HG02840 (cell line): ENCODE results near the gene C11orf68.

Source experiments
- ATAC-seq: cut with Tn5 transposase; IDR thresholded peaks from one replicate; pipeline ENCODE4 v1.9.1; 2021; ENCODE audit warnings: mild to moderate bottlenecking, moderate library complexity, moderate number of reproducible peaks; ENCODE audit not compliant: unreplicated experiment, low FRiP score

C11orf68 gene

DNA sequence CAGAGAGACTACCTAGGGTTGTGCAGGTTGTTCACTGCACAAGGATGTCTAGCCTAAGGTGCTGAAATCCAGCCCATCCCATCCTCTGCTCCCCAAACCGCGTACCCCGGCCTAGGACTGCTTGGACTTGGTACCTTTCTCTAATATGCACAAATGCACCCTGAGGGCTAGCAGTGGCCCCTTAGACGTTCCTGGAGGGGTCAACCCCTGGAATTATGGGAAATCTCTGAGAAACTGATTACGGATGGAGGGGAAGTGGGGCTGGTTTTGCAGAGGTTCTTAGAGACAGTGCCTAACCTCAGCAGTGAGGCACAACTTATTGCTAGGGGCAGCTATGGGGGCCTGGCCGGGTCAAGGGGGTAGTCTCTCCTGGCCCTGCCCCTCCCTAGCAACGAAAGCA, 2.5 kb downstream of the C11orf68 start:
- ATAC-seq, result no peak

DNA sequence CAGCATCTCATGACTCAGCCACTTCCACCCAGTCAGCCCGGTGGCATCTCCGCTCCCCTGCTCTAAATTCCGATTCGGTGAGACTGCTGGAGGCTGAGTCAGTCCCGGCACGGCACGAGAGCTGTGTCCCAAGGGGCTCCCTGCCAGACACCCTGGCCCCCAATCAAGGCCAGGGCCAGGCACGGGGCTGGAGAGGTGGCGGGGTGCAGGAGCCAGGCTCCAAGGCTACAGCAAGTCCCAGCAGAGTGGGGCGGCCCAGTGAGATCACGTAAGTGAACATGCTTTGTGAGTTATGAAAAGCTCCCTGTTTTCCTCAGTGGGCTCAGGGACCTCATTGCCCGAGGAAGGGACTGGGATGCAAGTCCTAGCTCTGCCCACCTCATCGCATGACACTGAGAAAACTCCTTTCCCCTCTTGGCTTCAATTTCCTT, 3.0 kb downstream of the C11orf68 start:
- no peak for ATAC-seq

GRCh38 chr11:65915101-65915820, 3.6 kb downstream of the C11orf68 start:
- ATAC-seq, result no peak

GRCh38 chr11:65912845-65913244, 6.0 kb downstream of the C11orf68 start:
- ATAC-seq, result no peak

DNA sequence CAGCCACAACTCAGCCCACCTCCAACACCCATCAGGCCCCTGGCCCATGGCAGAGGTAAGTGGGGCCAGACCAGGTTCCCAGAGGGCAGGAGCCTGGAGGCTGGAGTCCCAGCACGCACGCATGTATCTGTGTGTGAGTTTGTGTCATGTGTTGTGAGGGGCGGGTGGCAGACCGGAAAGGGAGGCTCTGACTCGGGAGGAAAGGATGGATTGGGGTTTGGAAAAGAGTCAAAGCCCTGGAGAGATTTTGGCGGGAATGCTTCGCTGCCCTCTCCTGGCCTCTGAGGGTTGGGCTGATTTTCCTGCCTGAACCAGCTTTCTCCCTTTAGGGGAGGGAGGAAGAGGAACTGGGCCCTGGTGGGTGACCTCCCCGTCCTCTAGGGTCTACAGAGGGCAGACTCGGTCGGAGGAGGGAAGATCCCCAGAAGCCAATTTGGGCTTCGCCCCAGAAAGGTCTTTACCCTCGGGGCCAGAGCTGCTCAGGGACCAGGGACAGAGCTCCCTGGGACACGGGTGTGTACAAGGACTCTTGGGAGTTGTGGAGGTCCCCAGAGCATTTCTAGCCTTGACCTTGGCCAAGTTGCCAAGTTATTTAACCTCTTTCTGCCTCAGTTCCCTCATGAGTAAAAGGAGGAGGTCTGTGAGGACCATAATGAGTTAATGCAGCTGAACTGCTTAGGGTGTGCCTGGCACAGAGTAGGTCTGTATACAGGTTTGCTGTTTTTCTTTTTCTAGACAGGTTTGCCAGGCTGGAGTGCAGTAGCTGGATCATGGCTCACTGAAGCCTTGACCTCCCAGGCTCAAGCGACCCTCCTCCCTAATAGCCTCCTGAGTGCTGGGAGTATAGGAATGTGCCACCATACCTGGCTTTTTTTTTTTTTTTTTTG, 6.9 kb downstream of the C11orf68 start:
- no peak for ATAC-seq

DNA sequence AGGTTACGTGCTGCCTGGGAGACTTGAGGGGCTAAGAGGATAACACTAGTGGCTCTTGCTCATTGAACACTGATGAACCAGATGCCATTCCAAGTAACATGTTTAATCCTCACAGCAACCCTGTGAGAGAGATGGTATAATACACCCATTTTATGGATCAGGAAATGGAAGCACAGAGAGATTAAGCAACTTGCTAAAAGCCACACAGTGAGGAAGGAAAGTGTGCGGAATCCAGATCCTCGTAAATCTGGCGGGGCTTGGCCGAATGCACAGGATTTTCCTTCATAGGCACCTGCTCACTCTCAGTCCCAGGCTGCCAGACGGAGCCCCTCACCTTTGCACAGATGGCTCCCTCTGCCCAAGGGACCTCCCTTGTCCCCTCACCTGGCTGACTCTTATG, 11.0 kb downstream of the C11orf68 start:
- no peak for ATAC-seq

DNA sequence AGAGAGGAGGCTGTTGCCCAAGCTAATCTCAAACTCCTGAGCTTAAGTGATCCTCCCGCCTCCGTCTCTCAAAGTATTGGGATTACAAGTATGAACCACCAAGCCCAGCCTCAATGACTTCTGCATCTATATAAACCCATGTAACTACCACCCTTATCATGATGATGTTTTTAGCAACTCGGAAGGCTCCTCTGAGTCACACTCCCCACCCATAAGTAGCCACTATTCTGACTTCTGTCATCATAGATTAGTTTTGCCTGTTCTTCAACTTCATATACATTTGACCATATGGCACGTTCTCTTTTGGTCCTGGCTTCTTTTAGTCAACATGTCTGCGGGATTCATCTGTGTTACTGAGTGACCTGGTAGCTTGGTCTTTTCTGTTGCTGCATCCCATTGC, 12.3 kb downstream of the C11orf68 start:
- ATAC-seq, result no peak

GRCh38 chr11:65903715-65904114, 15.1 kb downstream of the C11orf68 start:
- no peak for ATAC-seq

- ATAC-seq, result no peak
Measured at GRCh38 chr11:65903068-65903481, 15.8 kb downstream of the C11orf68 start.

DNA sequence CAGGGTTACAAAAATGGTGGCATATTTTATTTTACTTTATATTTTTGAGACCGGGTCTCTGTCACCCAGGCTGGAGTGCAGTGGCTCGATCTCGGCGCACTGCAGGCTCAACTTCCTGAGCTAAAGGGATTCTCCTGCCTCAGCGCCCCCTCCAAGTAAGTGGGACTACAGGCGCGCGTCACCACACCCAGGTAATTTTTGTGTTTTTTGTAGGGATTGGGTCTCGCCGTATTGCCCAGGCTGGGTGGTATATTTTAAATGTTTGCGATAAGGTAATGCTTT, 18.0 kb downstream of the C11orf68 start:
- no peak for ATAC-seq

GRCh38 chr11:65900125-65900898, 18.6 kb downstream of the C11orf68 start, which contains the start of gene FOSL1:
Gene FOSL1, minus strand, starts transcription at chr11:65900388. Its CDS starts 49 bp downstream, at chr11:65900339.
- ATAC-seq, result peak; percentile 62

- no peak for ATAC-seq
Measured at GRCh38 chr11:65899356-65900124, 19.3 kb downstream of the C11orf68 start.

GRCh38 chr11:65898656-65899355, 20.1 kb downstream of the C11orf68 start:
- no peak for ATAC-seq

- ATAC-seq, result no peak
Measured at GRCh38 chr11:65897020-65897471, 21.8 kb downstream of the C11orf68 start.

- no peak for ATAC-seq
Measured at GRCh38 chr11:65896034-65896999, 22.5 kb downstream of the C11orf68 start.

DNA sequence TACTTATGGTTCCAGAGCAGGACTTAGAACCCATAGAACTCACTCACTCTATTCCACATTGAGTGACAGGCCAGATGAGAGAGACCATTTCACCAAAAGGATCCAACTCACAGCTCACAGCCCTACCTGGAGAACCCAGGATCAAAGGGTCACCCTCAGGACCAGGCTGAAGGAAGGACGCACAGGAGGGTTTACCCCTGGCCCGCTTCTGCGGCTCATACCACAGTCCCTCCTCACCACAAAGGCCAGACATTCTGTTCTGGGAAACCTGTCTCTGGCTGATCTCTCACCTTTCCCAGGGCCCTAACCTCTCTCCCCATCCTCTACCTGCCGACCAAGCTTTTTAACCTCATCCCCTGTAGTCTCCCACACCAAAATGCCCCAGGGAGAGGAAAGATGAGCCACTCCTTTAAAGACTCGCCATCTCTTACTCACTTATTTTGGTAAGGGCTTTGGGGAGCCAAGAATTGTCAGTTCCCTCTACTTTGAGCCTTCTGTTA, 23.3 kb downstream of the C11orf68 start:
- no peak for ATAC-seq

- ATAC-seq, result no peak
Measured at GRCh38 chr11:65894034-65894591, 24.7 kb downstream of the C11orf68 start.
